Right cardiac atrium (tissue), 5 donors: ENCODE results near the gene CLPX. TPM values are rescaled to one million over a fixed set of nuclear protein-coding genes. Genes with fewer than 3 reads are reported as not detected.

Source experiments
- ATAC-seq, 2 donors: fragments of 200-7000 bp; cut with Tn5 transposase; one replicate each; pipeline versions ENCODE4 v1.8.0 to v1.9.1; 2020; ENCODE audit warnings: moderate library complexity in 2 of 2, mild to moderate bottlenecking in 1 of 2
- DNase-seq, 3 donors: peaks; one replicate each; pipeline ENCODE4 v3.0.0-alpha.2; 2020
- H3K27ac ChIP-seq: one replicate; pipeline ENCODE4 v1.5.1; 2013; ENCODE audit warnings: mild to moderate bottlenecking, low read length, control low read depth, moderate library complexity
- H3K27me3 ChIP-seq: one replicate; pipeline ENCODE4 v1.6.1; 2013; ENCODE audit not compliant: control insufficient read depth, insufficient read depth
- H3K4me1 ChIP-seq: one replicate; pipeline ENCODE4 v1.6.1; 2013; ENCODE audit warnings: low read length; ENCODE audit not compliant: control insufficient read depth, insufficient read depth
- H3K4me3 ChIP-seq: one replicate; pipeline ENCODE4 v1.5.1; 2013; ENCODE audit warnings: low read length, control low read depth
- H3K9me3 ChIP-seq: one replicate; pipeline ENCODE4 v1.6.1; 2013; ENCODE audit warnings: low read length; ENCODE audit not compliant: control insufficient read depth
- WGBS: extraction: QIAGEN DNeasy Blood & Tissue Kit; methylation state at CpG from one replicate; pipeline ENCODE4 v1.1.7; 2013; 5-methylcytosine and 5-hydroxymethylcytosine counted together
- intact Hi-C, 4 donors: fragments of 100-400 bp; cut with DNase I; formaldehyde crosslinking; loops; one replicate each; pipeline versions ENCODE4 v1.11.0 to v1.14.0; 2022 to 2023
- polyA plus RNA-seq: library from polyadenylated mRNA; stranded (reverse); fragments of 200-250 nt; gene quantifications from one replicate; pipeline ENCODE4 v1.2.3, GENCODE V29; 2013
- total RNA-seq, 4 donors: library from RNA; stranded (reverse); fragmentation: NEBNext Ultra II Directional; extraction: Animal tissue kit (Norgen Biotek cat#: 25700); gene quantifications; one replicate each; pipeline ENCODE4 v1.2.1, GENCODE V29; 2021
- donor health status: healthy with polysubstance abuse.
- donor health status: DM: no; HTN: yes; CAD: no.
- donor health status: DM: no; HTN: no; CAD: no.
- donor health status: DM: no; HTN: yes; CAD: no; lungs with severe emphysema.
- donor health status: DM: yes; HTN: yes; CAD: no.

Gene CLPX
- total and polyA plus RNA-seq, 5 donors: 15.6 to 51.2 (median 48.6) TPM

DNA sequence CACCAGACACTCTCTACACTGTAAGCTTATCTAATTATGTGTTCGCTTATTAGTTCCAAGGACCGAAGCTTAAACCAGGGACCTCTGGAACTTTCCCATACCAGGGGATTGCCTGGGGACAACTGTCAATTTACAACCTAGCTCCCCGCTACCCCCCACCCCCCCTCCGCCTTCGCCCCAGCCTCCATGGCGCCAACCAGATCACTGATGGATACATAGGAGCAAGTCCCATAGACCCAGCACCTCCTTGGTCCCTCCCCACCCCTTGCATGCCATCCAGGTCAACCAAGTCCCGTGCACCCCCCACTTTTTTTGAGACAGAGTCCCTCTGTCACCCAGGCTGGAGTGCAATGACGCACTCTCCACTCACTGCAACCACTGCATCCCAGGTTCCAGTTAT is 50.6 kb downstream of the CLPX start:
- ATAC-seq (peak in 1 of 2 donors; percentile 7), DNase-seq (peak in 1 of 3 donors; percentile 38)
- Histone ChIP-seq H3K4me1 (peaks cover 3% of the 10 kb centered on the region), H3K4me3 (no peak overlapping the region), H3K27ac (no peak overlapping the region), H3K9me3 (no peaks in the 10 kb centered on the region), H3K27me3 (no peaks in the 10 kb centered on the region)
- intact Hi-C loops: no loop called here
- 92% methylated on average over 8 of the region's 8 CpGs for WGBS

DNA sequence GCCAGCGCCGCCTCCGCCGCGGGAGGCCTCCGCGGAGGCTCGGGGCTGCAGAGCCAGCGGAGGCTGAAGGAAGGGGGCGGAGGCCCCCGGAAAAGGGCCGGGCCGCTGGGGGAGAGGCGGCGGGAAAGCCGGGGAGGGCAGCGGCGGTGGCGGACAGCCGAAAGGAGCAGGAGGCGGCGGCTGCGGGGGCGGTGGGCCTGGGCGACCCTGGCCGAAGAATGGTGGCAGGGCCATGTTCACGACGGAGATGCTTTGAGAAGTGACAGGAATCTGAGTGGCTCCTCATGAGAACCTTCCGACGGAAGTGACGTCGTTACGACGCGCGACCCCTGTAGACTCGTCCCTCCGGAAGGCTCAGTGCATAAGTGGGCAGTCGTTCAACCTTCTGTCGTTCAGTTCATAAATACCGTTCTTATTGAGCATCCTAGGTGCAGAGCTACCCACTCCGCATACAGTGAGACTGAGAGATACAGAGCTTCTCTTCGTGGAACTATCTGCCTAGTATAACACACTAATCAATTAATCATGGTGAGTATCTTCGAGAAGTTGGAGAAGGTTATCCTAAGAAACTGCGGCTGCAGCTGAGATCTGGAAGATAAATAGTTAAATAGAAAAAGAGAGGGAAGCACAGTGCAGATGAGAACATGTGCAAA is 51.5 kb downstream of the CLPX start, which contains the start of gene PDCD7:
Gene PDCD7 (minus strand): TSS at position 261 of the 653 bp plus-strand sequence. CDS start 27 bp downstream, at position 234.
- Histone ChIP-seq H3K4me1 (peaks cover 3% of the 10 kb centered on the region), H3K27me3 (no peaks in the 10 kb centered on the region), H3K9me3 (no peaks in the 10 kb centered on the region), H3K4me3 (peak within 1 kb of the TSS; percentile 97), H3K27ac (peak within 1 kb of the TSS; percentile 83)
- ATAC-seq (peak; percentile 96), DNase-seq (peak; percentile 91 to 96 (median 93))
- intact Hi-C loops: no loop called here
- 2% methylated on average over 45 of the region's 45 CpGs for WGBS

DNA sequence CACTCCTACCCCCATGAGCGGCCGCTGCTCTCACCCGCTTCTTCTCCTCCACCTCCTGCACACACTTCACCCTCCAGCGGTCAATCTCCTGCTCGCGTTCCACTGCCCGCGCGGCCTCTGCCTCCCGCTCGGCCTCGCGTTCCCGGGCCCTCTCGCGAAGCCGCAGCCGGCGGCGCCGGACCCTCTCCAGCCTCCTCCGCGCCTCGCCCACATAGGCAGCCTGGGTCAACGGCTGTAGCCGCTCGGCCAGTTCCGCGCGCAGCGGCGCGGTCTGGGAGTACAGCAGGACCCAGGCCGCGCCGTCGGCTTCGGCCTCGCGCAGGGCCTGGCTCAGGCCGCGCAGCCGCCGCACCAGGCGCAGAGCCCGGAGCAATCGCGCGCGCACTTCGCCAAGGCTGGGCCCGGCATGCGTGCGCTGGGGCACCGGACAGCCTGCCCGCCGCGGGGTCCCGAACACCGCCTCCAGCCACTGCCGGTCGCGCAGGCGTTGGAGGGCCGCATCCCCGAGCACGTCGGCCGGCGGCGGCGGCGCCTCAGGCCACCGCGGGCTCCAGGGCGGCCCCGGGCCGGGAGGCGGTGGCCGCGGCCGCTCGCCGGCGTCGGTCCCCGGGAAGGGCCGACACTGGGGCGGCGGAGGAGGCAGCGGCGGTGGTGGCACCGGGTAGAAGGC is 52.1 kb downstream of the CLPX start:
- peak; percentile 59 to 67 for ATAC-seq

DNA sequence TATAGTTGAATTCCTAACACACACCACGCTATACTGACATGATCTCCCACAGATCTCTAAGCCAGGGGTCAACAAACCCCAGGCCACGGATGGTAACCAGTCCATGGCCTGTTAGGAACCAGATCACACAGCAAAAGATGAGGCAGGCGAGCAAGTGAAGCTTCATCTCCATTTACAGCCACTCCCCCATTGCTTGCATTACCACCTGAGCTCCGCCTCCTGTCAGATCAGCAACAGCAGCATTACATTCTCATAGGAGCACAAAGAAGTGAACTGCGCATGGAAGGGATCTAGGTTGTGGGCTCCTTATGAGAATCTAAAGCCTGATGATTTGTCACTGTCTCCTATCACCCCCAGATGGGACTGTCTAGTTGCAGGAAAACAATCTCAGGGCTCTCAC is 54.2 kb downstream of the CLPX start:
- intact Hi-C loops: no loop called here

More for the DNA sequence above, 52.1 kb downstream of the CLPX start:
- DNase-seq: peak; percentile 39 to 70 (median 67)
- Histone ChIP-seq H3K9me3 (no peaks in the 10 kb centered on the region), H3K4me1 (peaks cover 3% of the 10 kb centered on the region), H3K4me3 (peak overlapping the region; percentile 97), H3K27me3 (no peaks in the 10 kb centered on the region), H3K27ac (peak overlapping the region; percentile 83)
- intact Hi-C loops: no loop called here
- WGBS: under 1% methylated on average over 93 of the region's 93 CpGs

DNA sequence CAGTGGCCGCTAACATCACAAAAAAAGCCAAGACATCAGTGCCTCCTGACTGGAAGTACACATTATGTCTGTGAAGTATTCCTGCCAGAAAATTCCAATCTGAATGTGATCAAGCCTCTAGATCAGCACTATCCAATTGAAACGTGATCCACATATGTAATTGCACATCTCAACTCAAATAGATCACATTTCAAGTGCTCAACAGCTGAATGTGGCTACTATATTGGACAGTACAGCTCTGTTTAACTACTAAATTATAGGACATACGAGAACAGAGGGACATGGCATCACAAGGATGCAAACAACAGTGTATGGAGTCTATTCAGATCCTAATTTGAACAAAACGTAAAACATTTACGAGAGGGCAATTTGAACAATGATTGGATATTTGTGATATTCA is 69.6 kb downstream of the CLPX start:
- no peak for ATAC-seq
- Histone ChIP-seq H3K27me3 (no peaks in the 10 kb centered on the region), H3K27ac (no peak overlapping the region), H3K4me1 (no peaks in the 10 kb centered on the region), H3K4me3 (no peak overlapping the region), H3K9me3 (no peaks in the 10 kb centered on the region)
- 77% methylated on average over 5 of the region's 5 CpGs for WGBS
- no peak for DNase-seq
- intact Hi-C loops: no loop called here

More for the DNA sequence above, 54.2 kb downstream of the CLPX start:
- no peak for ATAC-seq
- WGBS: 86% methylated on average over 5 of the region's 5 CpGs
- Histone ChIP-seq H3K27me3 (no peaks in the 10 kb centered on the region), H3K4me3 (no peak overlapping the region), H3K4me1 (peaks cover 3% of the 10 kb centered on the region), H3K27ac (no peak overlapping the region), H3K9me3 (no peaks in the 10 kb centered on the region)
- peak in 1 of 3 donors; percentile 11 for DNase-seq

DNA sequence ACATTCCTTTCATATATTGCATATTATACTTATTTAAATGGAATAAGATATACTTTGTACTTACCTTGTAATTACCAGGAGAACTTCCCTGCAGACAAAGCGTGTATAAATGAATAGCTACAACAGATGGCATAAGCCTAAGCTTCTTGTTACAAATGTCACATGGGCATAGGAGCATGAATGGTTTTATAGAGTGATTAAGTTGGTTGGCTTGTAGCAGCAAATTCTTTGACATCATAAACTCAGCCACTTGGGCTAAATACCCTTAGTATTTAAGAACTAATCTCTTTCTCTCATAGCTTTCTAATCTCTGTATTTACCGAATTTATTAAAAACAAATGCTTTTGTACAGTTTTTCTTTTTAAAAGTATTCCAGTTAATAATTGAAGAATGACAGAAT is 70.1 kb downstream of the CLPX start, which contains the start of gene UBAP1L:
Gene UBAP1L (minus strand): TSS at position 115 of the 400 bp plus-strand sequence. CDS start 8,985 bp downstream, outside the sequence.
- 87% methylated on average over 2 of the region's 2 CpGs for WGBS
- DNase-seq (no peak), ATAC-seq (no peak)
- no peak within 1 kb of the TSS for H3K27ac ChIP-seq
- H3K4me1 ChIP-seq: no peaks in the 10 kb centered on the region
- H3K9me3 ChIP-seq: no peaks in the 10 kb centered on the region
- H3K27me3 ChIP-seq: no peaks in the 10 kb centered on the region
- no peak within 1 kb of the TSS for H3K4me3 ChIP-seq
- intact Hi-C loops: no loop called here

DNA sequence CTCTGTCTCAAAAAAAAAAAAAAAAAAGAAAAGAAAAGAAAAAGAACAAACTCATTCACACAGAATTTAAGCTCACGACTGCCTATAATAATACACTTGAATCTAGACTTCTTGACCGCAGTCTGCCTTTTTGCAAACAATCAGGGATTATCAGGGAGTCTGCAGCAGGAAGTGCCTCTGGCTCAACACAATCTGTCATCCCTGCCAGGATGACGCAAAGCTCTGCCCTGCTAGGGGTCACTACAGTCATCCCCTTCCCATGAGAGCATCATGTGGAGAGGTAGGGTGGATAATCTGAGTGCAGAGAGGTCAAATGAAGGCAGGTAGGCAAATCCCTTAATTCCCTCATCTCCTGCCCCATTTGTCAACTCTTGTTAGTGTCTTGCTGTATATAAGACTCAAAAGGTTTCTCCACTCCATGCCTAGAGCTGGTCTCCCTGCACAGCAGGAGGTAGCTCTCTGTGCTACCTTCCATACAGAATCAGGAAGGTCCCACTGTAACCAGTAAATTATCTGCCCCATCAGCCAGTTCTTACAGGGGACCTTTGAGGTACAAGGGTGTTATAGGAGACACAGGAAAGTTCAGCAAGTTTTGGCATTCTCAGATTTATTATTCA is 74.4 kb downstream of the CLPX start:
- 29% methylated on average over 3 of the region's 3 CpGs for WGBS
- peak; percentile 85 to 96 for ATAC-seq
- Histone ChIP-seq H3K9me3 (no peaks in the 10 kb centered on the region), H3K4me1 (no peaks in the 10 kb centered on the region), H3K27me3 (no peaks in the 10 kb centered on the region), H3K4me3 (no peak overlapping the region), H3K27ac (peak overlapping the region; percentile 17)
- intact Hi-C loops: no loop called here
- peak; percentile 44 to 69 (median 59) for DNase-seq

DNA sequence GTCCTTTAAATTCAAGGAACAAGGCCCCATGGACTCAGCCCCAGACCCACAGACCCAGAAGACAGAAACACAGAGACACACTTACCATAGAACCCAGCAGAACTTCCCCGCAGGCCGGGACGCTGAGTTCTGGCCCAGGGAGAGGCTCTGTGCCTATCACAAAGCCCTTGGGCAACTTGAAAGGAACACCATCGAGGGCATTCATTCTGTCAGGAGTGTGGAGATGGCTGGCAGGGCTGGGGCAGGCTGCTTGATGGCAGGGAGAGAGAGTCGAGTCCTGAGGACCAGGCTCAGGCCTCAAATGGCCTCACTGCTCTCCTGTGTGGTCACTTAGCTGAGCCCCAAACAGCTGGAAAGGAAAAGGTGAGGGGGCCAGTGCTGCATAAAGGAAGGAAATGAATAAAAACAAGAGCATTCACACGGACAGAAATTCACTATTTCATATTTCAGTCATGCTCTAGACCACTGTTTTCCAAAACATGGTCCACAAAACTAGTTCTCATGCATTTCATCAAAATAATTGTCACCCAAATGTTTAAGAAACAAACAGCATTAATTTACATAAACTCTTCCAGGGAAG is 79.0 kb downstream of the CLPX start:
- Histone ChIP-seq H3K4me3 (no peak overlapping the region), H3K27ac (no peak overlapping the region), H3K4me1 (no peaks in the 10 kb centered on the region), H3K9me3 (no peaks in the 10 kb centered on the region), H3K27me3 (no peaks in the 10 kb centered on the region)
- no peak for ATAC-seq
- WGBS: 83% methylated on average over 6 of the region's 6 CpGs
- intact Hi-C loops: no loop called here
- peak in 1 of 3 donors; percentile 8 for DNase-seq

DNA sequence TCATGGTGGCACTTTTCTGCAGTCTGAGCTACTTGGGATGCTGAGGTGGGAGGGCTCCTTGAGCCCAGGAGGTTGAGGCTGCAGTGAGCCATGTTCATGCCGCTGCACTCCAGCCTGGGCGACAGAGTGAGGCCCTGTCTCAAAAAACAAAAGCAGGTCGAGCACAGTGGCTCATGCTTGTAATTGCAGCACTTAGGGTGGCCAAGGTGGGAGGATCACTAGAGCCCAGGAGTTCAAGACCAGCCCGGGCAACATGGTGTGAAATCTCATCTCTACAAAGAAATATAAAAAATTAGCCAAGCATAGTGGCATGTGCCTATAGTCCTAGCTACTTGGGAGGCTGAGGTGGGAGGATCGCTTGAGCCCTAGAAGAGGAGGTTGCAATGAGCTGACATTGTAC is 80.1 kb downstream of the CLPX start:
- WGBS: 93% methylated on average over 5 of the region's 5 CpGs
- no peak overlapping the region for H3K27ac ChIP-seq
- no peak for DNase-seq
- no peak overlapping the region for H3K4me3 ChIP-seq
- no peaks in the 10 kb centered on the region for H3K27me3 ChIP-seq
- no peaks in the 10 kb centered on the region for H3K4me1 ChIP-seq
- intact Hi-C loops: no loop called here
- H3K9me3 ChIP-seq: no peaks in the 10 kb centered on the region
- ATAC-seq: no peak

DNA sequence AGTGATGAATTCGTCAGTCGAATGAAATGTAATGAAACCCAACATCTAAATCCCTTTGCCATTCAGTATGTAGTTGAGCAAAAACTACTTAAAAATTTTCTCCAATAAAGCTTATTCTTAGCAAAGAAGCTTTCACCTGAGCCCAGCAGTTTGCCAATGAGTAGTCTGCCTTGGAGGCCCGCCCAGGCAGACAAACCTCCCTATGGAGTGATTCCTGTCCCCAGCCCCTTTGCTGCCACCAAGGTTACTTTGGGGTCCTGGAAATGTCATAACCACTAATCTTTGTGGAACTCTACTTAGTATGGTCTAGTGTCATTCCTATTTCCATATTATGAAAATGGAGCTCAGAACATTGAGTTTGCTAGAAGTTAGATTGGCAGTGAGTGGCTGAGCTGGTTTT is 82.2 kb downstream of the CLPX start:
- H3K4me1 ChIP-seq: no peaks in the 10 kb centered on the region
- H3K4me3 ChIP-seq: no peak overlapping the region
- ATAC-seq (no peak), DNase-seq (no peak)
- H3K27me3 ChIP-seq: no peaks in the 10 kb centered on the region
- H3K27ac ChIP-seq: no peak overlapping the region
- 94% methylated on average over 3 of the region's 3 CpGs for WGBS
- intact Hi-C loops: loop anchor here in 2 of 4 donors (5.0 kb wide), 1 partner anchor 71 kb away; no protein-coding TSS in a partner anchor
- H3K9me3 ChIP-seq: no peaks in the 10 kb centered on the region
